Lower leg skin (tissue), 4 donors: ENCODE results near the gene ACTC1. TPM values are rescaled to one million over a fixed set of nuclear protein-coding genes. Genes with fewer than 3 reads are reported as not detected.

Experiments
- DNase-seq, 2 donors: peaks; one replicate each; pipeline ENCODE4 v3.0.0-alpha.2; 2019; ENCODE audit warnings: low spot score in 2 of 2
- H3K4me3 ChIP-seq: fragments of 200-600 bp; sonication (generic); 2 replicates; pipeline ENCODE4 v1.5.1; 2017; ENCODE audit warnings: mild to moderate bottlenecking, low read depth; ENCODE audit not compliant: poor library complexity, severe bottlenecking
- POLR2A ChIP-seq, 2 donors: fragments of 450-650 bp; IDR thresholded peaks; one replicate each; pipeline ENCODE4 v1.6.1; 2016 to 2017; ENCODE audit warnings: antibody characterized with exemption in 2 of 2, mild to moderate bottlenecking in 1 of 2, moderate library complexity in 1 of 2
- WGBS, 2 donors: methylation state at CpG; one replicate each; pipeline ENCODE4 v1.1.5; 2018; 5-methylcytosine and 5-hydroxymethylcytosine counted together
- intact Hi-C: fragments of 100-400 bp; cut with DNase I; formaldehyde crosslinking; loops from one replicate; pipeline ENCODE4 v1.15.0; 2023; ENCODE audit warnings: low total_unique reads
- total RNA-seq, 4 donors: library from RNA; depleted of rRNA; stranded (reverse); fragments of >200 nt; gene quantifications; one replicate each; pipeline ENCODE4 v1.1.0, GENCODE V29; 2016
- TF ChIP-seq, protein P1 (sequence below), 3 donors: fragments of 450-650 bp; IDR thresholded peaks; one replicate each; pipeline ENCODE4 v1.5.1; 2016; ENCODE audit warnings: antibody characterized with exemption in 3 of 3, mild to moderate bottlenecking in 3 of 3, moderate library complexity in 2 of 3

The ACTC1 gene
- total RNA-seq, 4 donors from 2014 or later = 0.13 to 1.3 (median 0.55) TPM

DNA sequence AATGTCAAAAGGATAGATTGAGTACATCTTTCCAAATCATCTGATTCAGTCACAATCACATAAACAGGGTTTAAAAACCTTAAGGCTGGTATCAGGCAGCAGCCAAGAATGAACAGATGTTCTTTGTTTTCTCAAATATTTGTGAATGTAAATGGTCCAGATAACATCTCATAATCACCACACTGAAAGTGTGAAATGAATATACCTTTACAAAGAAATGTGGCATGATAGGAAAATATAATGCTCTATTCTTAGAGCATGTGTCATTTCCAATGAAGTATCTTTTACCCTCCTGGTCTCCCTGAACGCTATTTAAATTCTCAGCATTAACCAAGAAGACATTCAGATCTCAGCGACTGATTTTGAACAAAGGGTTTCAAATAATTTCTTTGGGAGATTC, 8.8 kb upstream of the ACTC1 start:
- no peak overlapping the region for H3K4me3 ChIP-seq
- WGBS, 2 donors = 77 to 78% methylated on average over 2 of the region's 2 CpGs
- intact Hi-C loops = no loop called here
- DNase-seq = no peak
- no peak for TF ChIP-seq POLR2A (IDR thresholded peaks at IDR 0.05)
- TF ChIP-seq, protein P1, sequence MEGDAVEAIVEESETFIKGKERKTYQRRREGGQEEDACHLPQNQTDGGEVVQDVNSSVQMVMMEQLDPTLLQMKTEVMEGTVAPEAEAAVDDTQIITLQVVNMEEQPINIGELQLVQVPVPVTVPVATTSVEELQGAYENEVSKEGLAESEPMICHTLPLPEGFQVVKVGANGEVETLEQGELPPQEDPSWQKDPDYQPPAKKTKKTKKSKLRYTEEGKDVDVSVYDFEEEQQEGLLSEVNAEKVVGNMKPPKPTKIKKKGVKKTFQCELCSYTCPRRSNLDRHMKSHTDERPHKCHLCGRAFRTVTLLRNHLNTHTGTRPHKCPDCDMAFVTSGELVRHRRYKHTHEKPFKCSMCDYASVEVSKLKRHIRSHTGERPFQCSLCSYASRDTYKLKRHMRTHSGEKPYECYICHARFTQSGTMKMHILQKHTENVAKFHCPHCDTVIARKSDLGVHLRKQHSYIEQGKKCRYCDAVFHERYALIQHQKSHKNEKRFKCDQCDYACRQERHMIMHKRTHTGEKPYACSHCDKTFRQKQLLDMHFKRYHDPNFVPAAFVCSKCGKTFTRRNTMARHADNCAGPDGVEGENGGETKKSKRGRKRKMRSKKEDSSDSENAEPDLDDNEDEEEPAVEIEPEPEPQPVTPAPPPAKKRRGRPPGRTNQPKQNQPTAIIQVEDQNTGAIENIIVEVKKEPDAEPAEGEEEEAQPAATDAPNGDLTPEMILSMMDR (IDR thresholded peaks at IDR 0.05) = no peak

DNA sequence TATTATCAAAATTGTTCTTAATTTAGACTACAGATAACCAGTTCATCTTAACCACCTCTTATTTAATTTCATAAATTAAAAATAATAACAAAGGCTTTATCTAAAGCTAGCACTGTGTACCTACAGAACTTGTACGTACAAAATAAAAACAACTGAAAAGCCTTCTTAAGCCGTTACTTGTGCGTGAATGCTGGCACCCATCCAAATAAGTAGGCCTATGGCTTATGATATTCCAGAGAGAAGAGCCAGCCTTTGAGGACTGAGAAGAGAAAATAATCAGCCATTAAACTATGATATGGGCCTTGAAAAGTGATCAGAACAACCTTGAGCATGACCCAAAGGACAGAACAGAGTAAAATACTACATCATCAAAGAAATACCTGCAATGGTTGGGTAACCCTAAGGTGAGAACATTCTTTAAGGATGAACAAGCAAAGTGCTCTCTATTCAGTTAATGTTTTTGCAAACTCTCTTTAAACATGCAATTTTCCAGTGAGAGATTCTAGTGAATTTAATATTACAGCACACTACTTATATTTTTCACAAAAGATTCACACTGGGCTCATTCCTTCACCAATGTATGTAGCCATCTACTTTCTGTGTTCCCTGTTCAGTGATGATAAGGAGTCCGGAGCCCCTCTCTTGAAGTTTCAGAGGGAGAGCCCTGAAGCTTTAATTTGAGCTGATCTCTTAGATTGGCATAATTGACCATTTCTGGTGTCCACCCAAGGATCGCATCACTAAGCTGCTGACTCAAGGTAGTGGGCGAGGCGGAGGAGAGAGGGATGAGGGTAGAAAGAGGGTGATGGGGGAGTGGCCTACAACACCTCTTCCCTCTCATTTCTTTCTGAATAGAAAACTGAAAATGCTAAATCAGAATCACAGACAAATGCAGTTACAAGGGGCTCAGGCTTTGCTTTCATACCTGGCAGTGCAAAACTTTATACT, 7.7 kb upstream of the ACTC1 start:
- WGBS, 2 donors = 82 to 83% methylated on average over 7 of the region's 7 CpGs
- no peak for DNase-seq
- no peak overlapping the region for H3K4me3 ChIP-seq
- TF ChIP-seq, protein P1 (IDR thresholded peaks at IDR 0.05) = no peak
- TF ChIP-seq POLR2A (IDR thresholded peaks at IDR 0.05) = no peak
- intact Hi-C loops = no loop called here

DNA sequence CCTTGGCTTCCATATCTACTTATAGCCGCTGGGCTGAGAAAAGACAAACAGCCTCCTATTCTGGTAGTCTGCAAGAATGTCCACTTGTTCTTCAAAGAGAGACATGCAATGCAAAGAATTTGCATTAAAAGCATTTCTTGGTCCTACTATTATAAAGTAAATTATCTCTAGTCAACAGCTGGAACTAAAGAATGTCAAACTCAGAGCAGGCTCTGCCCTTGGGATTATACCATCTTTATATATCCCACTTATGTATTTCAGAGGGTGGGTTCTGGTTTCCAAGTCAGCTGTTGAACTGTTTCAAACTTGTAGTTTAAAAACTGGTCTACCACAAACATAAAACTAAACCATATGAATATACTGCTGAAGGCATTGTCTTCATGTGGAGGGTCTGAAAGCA, 7.0 kb upstream of the ACTC1 start:
- DNase-seq = no peak
- no peak overlapping the region for H3K4me3 ChIP-seq
- intact Hi-C loops = no loop called here
- no peak for TF ChIP-seq POLR2A (IDR thresholded peaks at IDR 0.05)
- TF ChIP-seq, protein P1 (IDR thresholded peaks at IDR 0.05) = no peak
- 87 to 90% methylated on average over 1 of the region's 1 CpG for WGBS, 2 donors

DNA sequence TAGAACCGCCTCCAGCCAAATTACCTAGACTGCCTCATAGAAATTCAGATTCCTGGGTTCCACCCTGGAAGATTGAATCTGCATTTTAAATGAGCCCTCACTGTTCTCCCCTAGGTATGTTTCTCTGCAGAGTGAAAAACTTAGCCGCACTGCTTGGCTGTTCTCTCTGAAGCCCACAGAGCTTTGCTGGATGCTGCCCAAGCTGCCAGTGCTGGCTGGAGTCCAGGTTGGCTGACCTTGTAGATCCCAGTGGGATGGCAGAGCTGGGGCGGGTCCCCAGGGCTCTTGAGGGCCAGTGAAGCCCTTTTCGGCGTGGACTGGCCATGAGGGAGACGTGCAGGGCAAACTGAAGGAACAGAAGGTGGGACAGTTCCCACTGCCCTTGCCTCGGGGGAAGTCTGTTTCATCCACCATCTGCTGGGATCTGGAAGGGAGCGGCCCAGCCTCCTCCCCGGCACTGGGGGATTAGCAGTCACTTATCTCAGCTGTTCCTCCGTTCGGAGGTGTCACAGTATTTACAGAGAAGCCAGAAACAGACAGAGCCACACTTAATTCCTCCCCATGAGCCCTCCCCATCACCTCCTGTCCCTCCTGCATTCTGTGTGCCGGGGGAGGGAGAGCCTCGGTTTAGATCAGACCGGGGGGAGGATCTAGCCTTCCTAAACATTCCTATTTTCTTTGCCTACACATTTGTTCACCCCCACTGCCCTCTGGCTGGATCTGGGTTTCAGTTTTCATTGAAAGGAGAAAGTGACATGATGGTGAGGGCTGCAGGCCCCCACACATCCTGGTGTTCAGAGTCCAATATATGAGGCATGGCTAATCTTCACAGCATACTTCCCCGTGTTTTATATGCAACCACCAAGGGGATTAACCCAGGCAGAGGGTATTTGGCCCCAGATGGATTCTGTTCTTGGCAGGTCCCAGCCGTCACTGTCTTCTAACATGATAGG, 4.1 kb upstream of the ACTC1 start:
- no peak overlapping the region for H3K4me3 ChIP-seq
- no peak for TF ChIP-seq POLR2A (IDR thresholded peaks at IDR 0.05)
- TF ChIP-seq, protein P1 (IDR thresholded peaks at IDR 0.05) = no peak
- WGBS, 2 donors = 29 to 33% methylated on average over 16 of the region's 16 CpGs
- DNase-seq = no peak
- intact Hi-C loops = no loop called here

DNA sequence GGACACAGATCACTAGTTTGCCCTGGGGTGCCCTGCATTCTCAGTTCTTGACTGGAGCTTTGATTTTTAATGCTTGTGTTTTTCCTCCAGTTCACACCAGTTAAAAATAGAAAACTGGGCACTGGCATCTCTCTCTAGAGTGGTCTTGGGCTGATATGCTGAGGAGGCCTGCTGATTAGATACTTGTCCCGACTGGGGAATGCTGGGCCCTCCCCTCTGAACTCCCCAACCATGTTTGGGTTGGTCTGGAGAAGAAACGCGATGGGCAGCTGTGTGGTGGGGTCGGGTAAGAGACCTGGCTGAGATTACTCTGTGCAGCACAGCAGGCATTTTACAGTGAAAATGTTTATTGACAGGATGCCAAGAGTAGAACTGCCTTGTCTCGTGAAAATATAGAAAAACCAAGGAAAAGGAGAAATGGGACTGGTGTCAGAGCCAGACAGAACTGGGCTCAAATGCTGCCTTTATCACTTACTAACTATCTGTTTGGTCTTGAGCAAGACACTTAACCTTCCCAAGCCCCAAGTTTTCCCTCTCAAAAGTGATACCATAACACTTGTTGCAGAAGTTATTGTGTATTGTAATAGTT, 1.6 kb upstream of the ACTC1 start:
- 50 to 58% methylated on average over 5 of the region's 5 CpGs for WGBS, 2 donors
- H3K4me3 ChIP-seq = no peak overlapping the region
- intact Hi-C loops = no loop called here
- TF ChIP-seq, protein P1 (IDR thresholded peaks at IDR 0.05) = no peak
- no peak for TF ChIP-seq POLR2A (IDR thresholded peaks at IDR 0.05)
- DNase-seq = no peak
